SK-N-SH (cell line): ENCODE results near the gene SERINC1. TPM values are rescaled to one million over a fixed set of nuclear protein-coding genes. Genes with fewer than 3 reads are reported as not detected.

Experiments used
- CTCF ChIA-PET: fragments of 300-600, 350-600 bp; formaldehyde crosslinking; extraction: SDS; loops from one replicate; lab custom pipeline; 2021; lab: Yijun Ruan, JAX
- POLR2A ChIA-PET: fragments of 350-600 bp; sonication (Branson Sonifier 250); formaldehyde crosslinking; extraction: SDS; loops from one replicate; lab custom pipeline; 2020; ENCODE audit warnings: antibody characterized with exemption, inconsistent platforms; lab: Yijun Ruan, JAX
- DNase-seq: peaks from one replicate; pipeline ENCODE4 v3.0.0; 2012
- H2AFZ ChIP-seq: fragments of 200-600 bp; sonication (generic); 2 replicates; pipeline ENCODE4 v1.8.1; 2016; ENCODE audit warnings: antibody characterized with exemption, mild to moderate bottlenecking, low read depth
- H3F3A ChIP-seq: fragments of 200-600 bp; sonication (generic); replicated peaks from 2 replicates; pipeline ENCODE3; 2016; ENCODE audit warnings: antibody characterized with exemption, mild to moderate bottlenecking; ENCODE audit not compliant: insufficient read depth
- H3K27ac ChIP-seq, 2 experiments: fragments of 200-500 bp in 1 of 2; fragments of 200-600 bp in 1 of 2; sonication (Bioruptor generic) in 1 of 2; sonication (generic), shearing (Covaris generic) in 1 of 2; 2 replicates each; pipeline versions ENCODE4 v1.5.1 to v1.6.1; 2014 to 2016; ENCODE audit warnings: low read depth in 2 of 2, inconsistent platforms in 1 of 2, low read length in 1 of 2, mild to moderate bottlenecking in 1 of 2, mixed read lengths in 1 of 2
- H3K27me3 ChIP-seq: fragments of 200-600 bp; sonication (generic), shearing (Covaris generic); 2 replicates; pipeline ENCODE4 v1.6.1; 2016; ENCODE audit warnings: mixed run types; ENCODE audit not compliant: insufficient read depth
- H3K36me3 ChIP-seq, 2 experiments: fragments of 200-500 bp in 1 of 2; fragments of 200-600 bp in 1 of 2; sonication (Bioruptor generic) in 1 of 2; sonication (generic) in 1 of 2; replicated peaks in 1 of 2; 2 replicates each; pipeline versions ENCODE3 to v1.5.1; 2014 to 2016; ENCODE audit warnings: low read length in 1 of 2, mild to moderate bottlenecking in 1 of 2; ENCODE audit not compliant: insufficient read depth in 2 of 2, control insufficient read depth in 1 of 2
- H3K4me1 ChIP-seq, 2 experiments: fragments of 200-500 bp in 1 of 2; fragments of 200-600 bp in 1 of 2; sonication (Bioruptor generic) in 1 of 2; sonication (generic), shearing (Covaris generic) in 1 of 2; 2 replicates each; pipeline versions ENCODE4 v1.5.1 to v1.6.1; 2014 to 2016; ENCODE audit warnings: low read depth in 1 of 2, low read length in 1 of 2, mixed run types in 1 of 2; ENCODE audit not compliant: insufficient read depth in 2 of 2, control insufficient read depth in 1 of 2
- H3K4me2 ChIP-seq: fragments of 200-600 bp; sonication (generic), shearing (Covaris generic); 2 replicates; pipeline ENCODE4 v1.6.1; 2017; ENCODE audit warnings: mixed run types
- H3K4me3 ChIP-seq, 2 experiments: fragments of 200-500 bp in 1 of 2; fragments of 200-600 bp in 1 of 2; sonication (Bioruptor generic) in 1 of 2; sonication (generic), shearing (Covaris generic) in 1 of 2; 2 replicates each; pipeline versions ENCODE4 v1.5.1 to v1.8.1; 2014 to 2016; ENCODE audit warnings: low read depth in 2 of 2, inconsistent platforms in 1 of 2, low read length in 1 of 2, mild to moderate bottlenecking in 1 of 2, mixed read lengths in 1 of 2, moderate library complexity in 1 of 2
- H3K79me2 ChIP-seq: fragments of 200-600 bp; sonication (generic); 2 replicates; pipeline ENCODE4 v1.8.1; 2017; ENCODE audit warnings: mild to moderate bottlenecking; ENCODE audit not compliant: insufficient read depth
- H3K9ac ChIP-seq: fragments of 200-600 bp; sonication (generic); 2 replicates; pipeline ENCODE4 v1.6.1; 2017; ENCODE audit warnings: mixed run types
- H3K9me2 ChIP-seq: fragments of 200-600 bp; sonication (generic); 2 replicates; pipeline ENCODE4 v1.6.1; 2017; ENCODE audit warnings: mixed run types
- H3K9me3 ChIP-seq: fragments of 200-600 bp; sonication (generic); 2 replicates; pipeline ENCODE4 v1.6.1; 2017; ENCODE audit warnings: mixed run types, mild to moderate bottlenecking, moderate library complexity
- H4K20me1 ChIP-seq: fragments of 200-600 bp; sonication (generic); 2 replicates; pipeline ENCODE4 v1.6.1; 2017; ENCODE audit warnings: mild to moderate bottlenecking, mixed run types; ENCODE audit not compliant: insufficient read depth
- CHD2 ChIP-seq: fragments of 150-350 bp; IDR thresholded peaks from 2 replicates; pipeline ENCODE4 v1.6.1; 2018; ENCODE audit warnings: low read length; ENCODE audit not compliant: partially characterized antibody
- EP300 ChIP-seq, 2 experiments: IDR thresholded peaks; 2 replicates each; pipeline versions ENCODE4 v1.4.0 to v1.6.1; 2012; ENCODE audit warnings: borderline replicate concordance in 1 of 2, low read depth in 1 of 2, low read length in 1 of 2
- EZH2phosphoT487 ChIP-seq: fragments of 200-600 bp; sonication (generic); IDR thresholded peaks from 2 replicates; pipeline ENCODE4 v1.6.1; 2017; ENCODE audit warnings: low read depth, mixed run types, mild to moderate bottlenecking, antibody characterized with exemption, moderate library complexity, borderline replicate concordance
- FOXJ3 ChIP-seq: sonication (generic); formaldehyde crosslinking; IDR thresholded peaks from 2 replicates; pipeline ENCODE4 v1.5.1; 2020; ENCODE audit warnings: mild to moderate bottlenecking, missing genetic modification reagents
- GABPA ChIP-seq: IDR thresholded peaks from 2 replicates; pipeline ENCODE4 v1.4.0; 2012; ENCODE audit warnings: low read depth, mild to moderate bottlenecking
- NFIC ChIP-seq: IDR thresholded peaks from 2 replicates; pipeline ENCODE4 v1.4.0; 2012; ENCODE audit warnings: borderline replicate concordance
- RAD21 ChIP-seq: IDR thresholded peaks from 2 replicates; pipeline ENCODE4 v1.6.1; 2012; ENCODE audit warnings: mild to moderate bottlenecking, low read length
- RCOR1 ChIP-seq: fragments of 150-350 bp; IDR thresholded peaks from 2 replicates; pipeline ENCODE4 v1.6.1; 2017; ENCODE audit warnings: antibody characterized with exemption, low read length
- RFX5 ChIP-seq: IDR thresholded peaks from 2 replicates; pipeline ENCODE4 v1.6.1; 2012; ENCODE audit warnings: mild to moderate bottlenecking, improper control_type of control experiment, low read length
- SIN3A ChIP-seq: IDR thresholded peaks from 2 replicates; pipeline ENCODE4 v1.6.1; 2012; ENCODE audit warnings: low read depth, mild to moderate bottlenecking, low read length, moderate library complexity, borderline replicate concordance
- TCF12 ChIP-seq: IDR thresholded peaks from 2 replicates; pipeline ENCODE4 v1.4.0; 2012
- WGBS: methylation state at CpG from one replicate; pipeline ENCODE4 v1.1.6; 2017; ENCODE audit warnings: low lambda C conversion rate; 5-methylcytosine and 5-hydroxymethylcytosine counted together
- polyA plus RNA-seq, 3 experiments: library from polyadenylated mRNA; depleted of rRNA; stranded (reverse); fragments of >200 nt; gene quantifications; 2 replicates each; pipeline ENCODE4 v1.2.3, GENCODE V29; 2012
- TF ChIP-seq, protein P1 (sequence below): fragments of 200-600 bp; sonication (generic); IDR thresholded peaks from 2 replicates; pipeline ENCODE4 v1.6.1; 2017; ENCODE audit warnings: antibody characterized with exemption, mild to moderate bottlenecking, moderate library complexity
- TF ChIP-seq, protein P2 (sequence below): IDR thresholded peaks from 2 replicates; pipeline ENCODE4 v1.4.0; 2012; ENCODE audit warnings: low read depth, borderline replicate concordance
- TF ChIP-seq, protein P3 (sequence below): IDR thresholded peaks from 2 replicates; pipeline ENCODE4 v1.4.0; 2012; ENCODE audit warnings: low read depth, borderline replicate concordance
- TF ChIP-seq, protein P4 (sequence below): IDR thresholded peaks from 2 replicates; pipeline ENCODE4 v1.6.1; 2012; ENCODE audit warnings: mild to moderate bottlenecking, low read depth, low read length, moderate library complexity
- TF ChIP-seq, protein P5 (sequence below): fragments of 150-350 bp; IDR thresholded peaks from 2 replicates; pipeline ENCODE4 v1.6.1; 2016; ENCODE audit warnings: mild to moderate bottlenecking, low read depth, low read length
- TF ChIP-seq, protein P6 (sequence below): IDR thresholded peaks from 2 replicates; pipeline ENCODE4; 2012

Gene SERINC1
- polyA plus RNA-seq, 1 of the 3 experiments (the other 2 are of a cell fraction) = 55.2 TPM

DNA sequence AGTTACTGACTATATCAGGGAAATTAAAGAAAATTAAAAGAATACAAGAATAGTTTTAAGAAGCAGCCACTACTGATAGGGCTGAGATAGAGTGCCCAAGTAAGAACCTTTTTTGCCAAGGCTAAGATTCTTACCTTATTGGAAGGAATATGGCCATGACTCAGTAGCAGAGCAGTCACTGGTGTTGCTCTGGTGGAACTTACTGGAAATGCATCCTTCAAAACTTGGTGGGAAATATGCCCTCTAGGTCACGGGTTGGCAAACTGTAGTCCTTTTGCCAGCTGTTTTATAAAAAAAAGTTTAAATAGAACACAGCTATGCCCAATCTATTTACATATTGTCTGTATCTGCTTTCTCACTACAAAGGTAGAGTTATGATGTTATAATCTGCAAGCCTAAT is 66.2 kb downstream of the SERINC1 start:
- Histone ChIP-seq H3F3A (peaks cover 4% of the 10 kb centered on the region), H3K9me3 (no peaks in the 10 kb centered on the region)
- WGBS = 100% methylated on average over 1 of the region's 1 CpG
- no peak for TF ChIP-seq RCOR1
- no peak for TF ChIP-seq FOXJ3 (CRISPR knock-in tag)
- no peak for TF ChIP-seq SIN3A
- no peak for TF ChIP-seq RAD21
- TF ChIP-seq, protein P1, sequence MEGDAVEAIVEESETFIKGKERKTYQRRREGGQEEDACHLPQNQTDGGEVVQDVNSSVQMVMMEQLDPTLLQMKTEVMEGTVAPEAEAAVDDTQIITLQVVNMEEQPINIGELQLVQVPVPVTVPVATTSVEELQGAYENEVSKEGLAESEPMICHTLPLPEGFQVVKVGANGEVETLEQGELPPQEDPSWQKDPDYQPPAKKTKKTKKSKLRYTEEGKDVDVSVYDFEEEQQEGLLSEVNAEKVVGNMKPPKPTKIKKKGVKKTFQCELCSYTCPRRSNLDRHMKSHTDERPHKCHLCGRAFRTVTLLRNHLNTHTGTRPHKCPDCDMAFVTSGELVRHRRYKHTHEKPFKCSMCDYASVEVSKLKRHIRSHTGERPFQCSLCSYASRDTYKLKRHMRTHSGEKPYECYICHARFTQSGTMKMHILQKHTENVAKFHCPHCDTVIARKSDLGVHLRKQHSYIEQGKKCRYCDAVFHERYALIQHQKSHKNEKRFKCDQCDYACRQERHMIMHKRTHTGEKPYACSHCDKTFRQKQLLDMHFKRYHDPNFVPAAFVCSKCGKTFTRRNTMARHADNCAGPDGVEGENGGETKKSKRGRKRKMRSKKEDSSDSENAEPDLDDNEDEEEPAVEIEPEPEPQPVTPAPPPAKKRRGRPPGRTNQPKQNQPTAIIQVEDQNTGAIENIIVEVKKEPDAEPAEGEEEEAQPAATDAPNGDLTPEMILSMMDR = peak; percentile 30; the same call in 1 of the 2 replicates
- TF ChIP-seq RFX5 = no peak
- TF ChIP-seq NFIC = no peak
- TF ChIP-seq, all 33 proteins: peak for 1
- Histone ChIP-seq H3K36me3 (peaks cover 0 to 3% of the 10 kb centered on the region in 2 experiments), H3K79me2 (peaks cover 96% of the 10 kb centered on the region), H3K4me2 (no peak overlapping the region), H3K4me3 (no peak overlapping the region), H3K4me1 (peaks cover 3 to 6% of the 10 kb centered on the region in 2 experiments; a peak in 3 of 4 replicates), H4K20me1 (peaks cover 14% of the 10 kb centered on the region; the same call in 1 of the 2 replicates), H3K27ac (no peak overlapping the region), H3K9ac (no peak overlapping the region), H3K9me2 (no peaks in the 10 kb centered on the region), H2AFZ (no peak overlapping the region), H3K27me3 (no peaks in the 10 kb centered on the region)
- ChIA-PET POLR2A (no interaction called here), CTCF (no interaction called here)
- DNase-seq = peak; percentile 4

DNA sequence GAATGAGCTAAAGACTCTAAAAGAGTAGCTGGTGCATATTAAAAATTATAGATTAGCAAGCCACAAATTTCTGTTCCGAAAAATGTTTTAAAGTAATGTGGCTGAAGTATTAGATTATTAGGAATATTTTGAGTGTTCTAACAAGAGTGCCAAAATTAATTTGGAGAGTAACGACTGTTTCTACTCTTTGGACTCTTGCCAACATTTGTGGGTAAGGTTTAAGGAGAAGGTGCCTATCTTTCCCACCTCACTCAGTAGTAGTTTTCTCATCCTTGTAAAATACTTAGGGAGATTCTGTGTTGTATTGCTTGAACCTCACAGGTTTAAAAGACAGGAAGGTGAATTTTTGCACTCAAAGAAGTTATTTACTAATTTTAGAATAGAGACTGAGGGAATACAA is 67.2 kb downstream of the SERINC1 start:
- H3F3A ChIP-seq = peaks cover 4% of the 10 kb centered on the region
- H3K36me3 ChIP-seq = peaks cover 0 to 3% of the 10 kb centered on the region in 2 experiments
- CTCF ChIA-PET = no interaction called here
- H2AFZ ChIP-seq = no peak overlapping the region
- no peak for DNase-seq
- no peak overlapping the region for H3K27ac ChIP-seq
- POLR2A ChIA-PET = no interaction called here
- peaks cover 3 to 6% of the 10 kb centered on the region in 2 experiments; a peak in 3 of 4 replicates for H3K4me1 ChIP-seq
- WGBS = 76% methylated on average over 2 of the region's 2 CpGs
- no peaks in the 10 kb centered on the region for H3K9me3 ChIP-seq
- H3K9me2 ChIP-seq = no peaks in the 10 kb centered on the region
- peaks cover 97% of the 10 kb centered on the region for H3K79me2 ChIP-seq
- no peaks in the 10 kb centered on the region for H3K27me3 ChIP-seq
- no peak overlapping the region for H3K4me2 ChIP-seq
- no peak overlapping the region for H3K4me3 ChIP-seq
- H3K9ac ChIP-seq = no peak overlapping the region
- peaks cover 14% of the 10 kb centered on the region; the same call in 1 of the 2 replicates for H4K20me1 ChIP-seq
- TF ChIP-seq EP300 (IDR thresholded peaks at IDR 0.05; ENCODE audit: borderline replicate concordance in 1 of 2, low read depth in 1 of 2, low read length in 1 of 2) (no peak), CHD2 (no peak), GABPA (no peak), EZH2phosphoT487 (no peak), TCF12 (no peak)
- TF ChIP-seq, protein P2, sequence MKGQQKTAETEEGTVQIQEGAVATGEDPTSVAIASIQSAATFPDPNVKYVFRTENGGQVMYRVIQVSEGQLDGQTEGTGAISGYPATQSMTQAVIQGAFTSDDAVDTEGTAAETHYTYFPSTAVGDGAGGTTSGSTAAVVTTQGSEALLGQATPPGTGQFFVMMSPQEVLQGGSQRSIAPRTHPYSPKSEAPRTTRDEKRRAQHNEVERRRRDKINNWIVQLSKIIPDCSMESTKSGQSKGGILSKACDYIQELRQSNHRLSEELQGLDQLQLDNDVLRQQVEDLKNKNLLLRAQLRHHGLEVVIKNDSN = no peak
- TF ChIP-seq, protein P3, sequence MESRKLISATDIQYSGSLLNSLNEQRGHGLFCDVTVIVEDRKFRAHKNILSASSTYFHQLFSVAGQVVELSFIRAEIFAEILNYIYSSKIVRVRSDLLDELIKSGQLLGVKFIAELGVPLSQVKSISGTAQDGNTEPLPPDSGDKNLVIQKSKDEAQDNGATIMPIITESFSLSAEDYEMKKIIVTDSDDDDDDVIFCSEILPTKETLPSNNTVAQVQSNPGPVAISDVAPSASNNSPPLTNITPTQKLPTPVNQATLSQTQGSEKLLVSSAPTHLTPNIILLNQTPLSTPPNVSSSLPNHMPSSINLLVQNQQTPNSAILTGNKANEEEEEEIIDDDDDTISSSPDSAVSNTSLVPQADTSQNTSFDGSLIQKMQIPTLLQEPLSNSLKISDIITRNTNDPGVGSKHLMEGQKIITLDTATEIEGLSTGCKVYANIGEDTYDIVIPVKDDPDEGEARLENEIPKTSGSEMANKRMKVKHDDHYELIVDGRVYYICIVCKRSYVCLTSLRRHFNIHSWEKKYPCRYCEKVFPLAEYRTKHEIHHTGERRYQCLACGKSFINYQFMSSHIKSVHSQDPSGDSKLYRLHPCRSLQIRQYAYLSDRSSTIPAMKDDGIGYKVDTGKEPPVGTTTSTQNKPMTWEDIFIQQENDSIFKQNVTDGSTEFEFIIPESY = no peak
- TF ChIP-seq, protein P4, sequence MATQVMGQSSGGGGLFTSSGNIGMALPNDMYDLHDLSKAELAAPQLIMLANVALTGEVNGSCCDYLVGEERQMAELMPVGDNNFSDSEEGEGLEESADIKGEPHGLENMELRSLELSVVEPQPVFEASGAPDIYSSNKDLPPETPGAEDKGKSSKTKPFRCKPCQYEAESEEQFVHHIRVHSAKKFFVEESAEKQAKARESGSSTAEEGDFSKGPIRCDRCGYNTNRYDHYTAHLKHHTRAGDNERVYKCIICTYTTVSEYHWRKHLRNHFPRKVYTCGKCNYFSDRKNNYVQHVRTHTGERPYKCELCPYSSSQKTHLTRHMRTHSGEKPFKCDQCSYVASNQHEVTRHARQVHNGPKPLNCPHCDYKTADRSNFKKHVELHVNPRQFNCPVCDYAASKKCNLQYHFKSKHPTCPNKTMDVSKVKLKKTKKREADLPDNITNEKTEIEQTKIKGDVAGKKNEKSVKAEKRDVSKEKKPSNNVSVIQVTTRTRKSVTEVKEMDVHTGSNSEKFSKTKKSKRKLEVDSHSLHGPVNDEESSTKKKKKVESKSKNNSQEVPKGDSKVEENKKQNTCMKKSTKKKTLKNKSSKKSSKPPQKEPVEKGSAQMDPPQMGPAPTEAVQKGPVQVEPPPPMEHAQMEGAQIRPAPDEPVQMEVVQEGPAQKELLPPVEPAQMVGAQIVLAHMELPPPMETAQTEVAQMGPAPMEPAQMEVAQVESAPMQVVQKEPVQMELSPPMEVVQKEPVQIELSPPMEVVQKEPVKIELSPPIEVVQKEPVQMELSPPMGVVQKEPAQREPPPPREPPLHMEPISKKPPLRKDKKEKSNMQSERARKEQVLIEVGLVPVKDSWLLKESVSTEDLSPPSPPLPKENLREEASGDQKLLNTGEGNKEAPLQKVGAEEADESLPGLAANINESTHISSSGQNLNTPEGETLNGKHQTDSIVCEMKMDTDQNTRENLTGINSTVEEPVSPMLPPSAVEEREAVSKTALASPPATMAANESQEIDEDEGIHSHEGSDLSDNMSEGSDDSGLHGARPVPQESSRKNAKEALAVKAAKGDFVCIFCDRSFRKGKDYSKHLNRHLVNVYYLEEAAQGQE = no peak
- TF ChIP-seq, protein P5, sequence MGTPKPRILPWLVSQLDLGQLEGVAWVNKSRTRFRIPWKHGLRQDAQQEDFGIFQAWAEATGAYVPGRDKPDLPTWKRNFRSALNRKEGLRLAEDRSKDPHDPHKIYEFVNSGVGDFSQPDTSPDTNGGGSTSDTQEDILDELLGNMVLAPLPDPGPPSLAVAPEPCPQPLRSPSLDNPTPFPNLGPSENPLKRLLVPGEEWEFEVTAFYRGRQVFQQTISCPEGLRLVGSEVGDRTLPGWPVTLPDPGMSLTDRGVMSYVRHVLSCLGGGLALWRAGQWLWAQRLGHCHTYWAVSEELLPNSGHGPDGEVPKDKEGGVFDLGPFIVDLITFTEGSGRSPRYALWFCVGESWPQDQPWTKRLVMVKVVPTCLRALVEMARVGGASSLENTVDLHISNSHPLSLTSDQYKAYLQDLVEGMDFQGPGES = no peak
- TF ChIP-seq, protein P6, sequence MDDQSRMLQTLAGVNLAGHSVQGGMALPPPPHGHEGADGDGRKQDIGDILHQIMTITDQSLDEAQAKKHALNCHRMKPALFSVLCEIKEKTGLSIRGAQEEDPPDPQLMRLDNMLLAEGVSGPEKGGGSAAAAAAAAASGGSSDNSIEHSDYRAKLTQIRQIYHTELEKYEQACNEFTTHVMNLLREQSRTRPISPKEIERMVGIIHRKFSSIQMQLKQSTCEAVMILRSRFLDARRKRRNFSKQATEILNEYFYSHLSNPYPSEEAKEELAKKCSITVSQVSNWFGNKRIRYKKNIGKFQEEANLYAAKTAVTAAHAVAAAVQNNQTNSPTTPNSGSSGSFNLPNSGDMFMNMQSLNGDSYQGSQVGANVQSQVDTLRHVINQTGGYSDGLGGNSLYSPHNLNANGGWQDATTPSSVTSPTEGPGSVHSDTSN = no peak
